ENCODE results near the gene METAP2. TPM values are rescaled to one million over a fixed set of nuclear protein-coding genes. Genes with fewer than 3 reads are reported as not detected.

Gene METAP2
- total RNA-seq, 2 donors from 2014 or later = 49.5 to 53.8 TPM

DNA sequence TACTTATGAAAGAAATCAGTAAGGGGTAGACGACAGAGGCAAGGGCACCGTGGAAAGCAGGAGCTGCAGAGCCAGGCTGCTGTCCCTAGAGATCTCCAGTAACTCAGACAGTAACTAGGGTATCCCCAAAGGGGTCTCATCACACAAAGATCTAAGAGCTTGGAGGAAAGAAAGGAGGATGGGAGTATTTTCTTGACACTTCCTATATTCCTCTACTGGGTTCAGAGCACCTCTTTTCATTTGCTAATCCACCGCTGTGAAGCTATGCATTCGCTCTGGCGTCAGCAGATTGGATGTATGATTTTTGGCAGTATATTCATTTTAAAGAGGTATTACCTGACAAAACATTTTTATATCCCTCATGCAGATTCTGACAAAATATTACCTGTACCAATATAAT is 64.7 kb downstream of the METAP2 start:
- no peaks in the 10 kb centered on the region for H3K4me1 ChIP-seq
- no peak overlapping the region for H3K9ac ChIP-seq (ENCODE audit: low read depth in 2 of 2, low read length in 2 of 2)
- no peaks in the 10 kb centered on the region for H3K9me3 ChIP-seq
- H3K4me3 ChIP-seq = no peak overlapping the region
- H3K27ac ChIP-seq = no peak overlapping the region
- no peak for DNase-seq
- no peaks in the 10 kb centered on the region for H3K36me3 ChIP-seq
- intact Hi-C loops (cut with DNase I) = loop anchor here (10.0 kb wide), 1 partner anchor 194 kb away; no protein-coding TSS in a partner anchor
- no peaks in the 10 kb centered on the region for H3K27me3 ChIP-seq
- TF ChIP-seq, protein P1, sequence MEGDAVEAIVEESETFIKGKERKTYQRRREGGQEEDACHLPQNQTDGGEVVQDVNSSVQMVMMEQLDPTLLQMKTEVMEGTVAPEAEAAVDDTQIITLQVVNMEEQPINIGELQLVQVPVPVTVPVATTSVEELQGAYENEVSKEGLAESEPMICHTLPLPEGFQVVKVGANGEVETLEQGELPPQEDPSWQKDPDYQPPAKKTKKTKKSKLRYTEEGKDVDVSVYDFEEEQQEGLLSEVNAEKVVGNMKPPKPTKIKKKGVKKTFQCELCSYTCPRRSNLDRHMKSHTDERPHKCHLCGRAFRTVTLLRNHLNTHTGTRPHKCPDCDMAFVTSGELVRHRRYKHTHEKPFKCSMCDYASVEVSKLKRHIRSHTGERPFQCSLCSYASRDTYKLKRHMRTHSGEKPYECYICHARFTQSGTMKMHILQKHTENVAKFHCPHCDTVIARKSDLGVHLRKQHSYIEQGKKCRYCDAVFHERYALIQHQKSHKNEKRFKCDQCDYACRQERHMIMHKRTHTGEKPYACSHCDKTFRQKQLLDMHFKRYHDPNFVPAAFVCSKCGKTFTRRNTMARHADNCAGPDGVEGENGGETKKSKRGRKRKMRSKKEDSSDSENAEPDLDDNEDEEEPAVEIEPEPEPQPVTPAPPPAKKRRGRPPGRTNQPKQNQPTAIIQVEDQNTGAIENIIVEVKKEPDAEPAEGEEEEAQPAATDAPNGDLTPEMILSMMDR (IDR thresholded peaks at IDR 0.05) = no peak

- no peaks in the 10 kb centered on the region for H3K4me1 ChIP-seq
- no peak overlapping the region for H3K9ac ChIP-seq (ENCODE audit: low read depth in 2 of 2, low read length in 2 of 2)
- intact Hi-C loops (cut with DNase I) = no loop called here
- no peaks in the 10 kb centered on the region for H3K27me3 ChIP-seq
- no peaks in the 10 kb centered on the region for H3K36me3 ChIP-seq
- H3K4me3 ChIP-seq = no peak overlapping the region
- TF ChIP-seq, protein P1 (IDR thresholded peaks at IDR 0.05) = no peak
- H3K9me3 ChIP-seq = no peaks in the 10 kb centered on the region
- H3K27ac ChIP-seq = no peak overlapping the region
- DNase-seq = no peak
Observed at GRCh38 chr12:95541436-95541835, 67.5 kb downstream of the METAP2 start.

- peaks cover 8% of the 10 kb centered on the region for H3K27me3 ChIP-seq
- no peaks in the 10 kb centered on the region for H3K36me3 ChIP-seq
- TF ChIP-seq, protein P1 (IDR thresholded peaks at IDR 0.05) = no peak
- DNase-seq = no peak
- no peak overlapping the region for H3K27ac ChIP-seq
- H3K4me1 ChIP-seq = no peaks in the 10 kb centered on the region
- no peaks in the 10 kb centered on the region for H3K9me3 ChIP-seq
- H3K4me3 ChIP-seq = no peak overlapping the region
- H3K9ac ChIP-seq (ENCODE audit: low read depth in 2 of 2, low read length in 2 of 2) = no peak overlapping the region
- intact Hi-C loops (cut with DNase I) = no loop called here
Observed at GRCh38 chr12:95543305-95543704, 69.4 kb downstream of the METAP2 start.

GRCh38 chr12:95544756-95545155 is 70.8 kb downstream of the METAP2 start:
- Histone ChIP-seq H3K9ac (ENCODE audit: low read depth in 2 of 2, low read length in 2 of 2) (no peak overlapping the region), H3K9me3 (no peaks in the 10 kb centered on the region), H3K4me1 (no peaks in the 10 kb centered on the region), H3K36me3 (no peaks in the 10 kb centered on the region), H3K27ac (no peak overlapping the region), H3K4me3 (no peak overlapping the region), H3K27me3 (peaks cover 17% of the 10 kb centered on the region)
- intact Hi-C loops (cut with DNase I) = no loop called here
- DNase-seq = no peak
- TF ChIP-seq, protein P1 (IDR thresholded peaks at IDR 0.05) = no peak

GRCh38 chr12:95545303-95545702 is 71.4 kb downstream of the METAP2 start:
- TF ChIP-seq, protein P1 (IDR thresholded peaks at IDR 0.05) = no peak
- no peaks in the 10 kb centered on the region for H3K9me3 ChIP-seq
- intact Hi-C loops (cut with DNase I) = no loop called here
- no peak overlapping the region for H3K27ac ChIP-seq
- H3K4me3 ChIP-seq = no peak overlapping the region
- DNase-seq = no peak
- H3K9ac ChIP-seq (ENCODE audit: low read depth in 2 of 2, low read length in 2 of 2) = no peak overlapping the region
- peaks cover 17% of the 10 kb centered on the region for H3K27me3 ChIP-seq
- H3K4me1 ChIP-seq = no peaks in the 10 kb centered on the region
- no peaks in the 10 kb centered on the region for H3K36me3 ChIP-seq

Data from colonic mucosa (tissue), 4 donors.